GM18861 (cell line): ENCODE results near the gene TNFAIP3.

Experiments
- ATAC-seq: cut with Tn5 transposase; IDR thresholded peaks from one replicate; pipeline ENCODE4 v1.9.1; 2021; ENCODE audit not compliant: unreplicated experiment

The TNFAIP3 gene

DNA sequence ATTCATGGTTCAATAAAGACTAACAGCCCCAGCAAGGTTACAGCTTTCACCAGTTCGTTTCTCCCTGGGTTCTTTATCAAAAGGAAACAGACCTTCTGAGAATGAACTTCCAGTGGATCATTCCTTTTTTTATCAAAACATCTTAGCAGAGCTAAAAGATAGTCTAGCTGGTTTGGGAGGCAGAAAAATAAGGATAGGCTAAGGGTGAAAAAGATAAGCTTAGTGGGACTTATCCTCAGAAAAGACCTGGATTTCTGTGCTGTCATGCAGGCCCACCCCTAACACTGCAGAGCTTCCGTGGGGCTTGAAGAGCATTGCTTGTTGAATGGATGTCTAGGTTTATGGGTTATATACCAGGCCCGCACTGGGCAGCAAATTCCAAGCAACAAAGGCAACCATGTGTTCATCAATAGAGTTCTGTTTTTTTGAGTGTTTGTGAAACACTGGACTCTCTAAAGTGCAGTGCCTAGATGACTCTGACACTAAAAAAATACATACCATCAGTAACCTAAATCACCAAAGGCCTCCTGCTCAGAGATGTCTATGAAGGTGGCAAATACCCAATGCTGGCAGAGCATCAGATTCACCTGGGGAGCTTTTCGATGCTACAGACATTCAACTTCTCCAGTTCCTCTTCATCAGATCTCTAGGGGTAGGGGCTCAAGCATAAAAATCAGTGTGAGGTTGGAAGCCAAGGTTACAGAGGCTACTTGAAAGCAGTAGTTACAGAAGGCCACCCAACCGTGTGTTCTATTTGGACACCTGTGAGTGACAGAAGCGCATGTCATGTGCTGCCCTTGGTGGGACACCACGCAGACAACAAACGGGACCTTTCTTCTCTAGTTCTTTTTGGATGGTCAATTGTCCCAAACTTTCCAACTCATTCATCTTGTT is 53.0 kb downstream of the TNFAIP3 start:
- no peak for ATAC-seq

DNA sequence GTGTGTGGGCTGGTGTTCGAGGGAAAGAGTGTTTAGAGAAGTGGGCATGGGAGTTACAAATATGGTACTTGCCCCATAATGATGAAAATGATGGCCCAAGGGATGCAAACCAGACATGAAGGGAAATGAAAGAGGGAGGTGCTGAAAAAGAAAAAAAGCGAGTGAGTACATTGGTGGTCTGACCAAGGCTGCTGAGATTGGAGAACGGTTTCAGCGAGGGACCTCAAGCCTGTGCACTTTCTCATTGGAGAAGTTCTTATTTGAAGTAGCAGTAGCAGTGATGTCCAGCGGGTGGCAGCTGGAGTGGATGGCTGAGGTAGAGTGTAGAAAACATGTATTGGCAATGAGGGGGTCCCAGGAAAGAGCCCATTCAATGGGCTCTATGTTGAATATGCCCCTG is 54.8 kb downstream of the TNFAIP3 start:
- ATAC-seq, result no peak

DNA sequence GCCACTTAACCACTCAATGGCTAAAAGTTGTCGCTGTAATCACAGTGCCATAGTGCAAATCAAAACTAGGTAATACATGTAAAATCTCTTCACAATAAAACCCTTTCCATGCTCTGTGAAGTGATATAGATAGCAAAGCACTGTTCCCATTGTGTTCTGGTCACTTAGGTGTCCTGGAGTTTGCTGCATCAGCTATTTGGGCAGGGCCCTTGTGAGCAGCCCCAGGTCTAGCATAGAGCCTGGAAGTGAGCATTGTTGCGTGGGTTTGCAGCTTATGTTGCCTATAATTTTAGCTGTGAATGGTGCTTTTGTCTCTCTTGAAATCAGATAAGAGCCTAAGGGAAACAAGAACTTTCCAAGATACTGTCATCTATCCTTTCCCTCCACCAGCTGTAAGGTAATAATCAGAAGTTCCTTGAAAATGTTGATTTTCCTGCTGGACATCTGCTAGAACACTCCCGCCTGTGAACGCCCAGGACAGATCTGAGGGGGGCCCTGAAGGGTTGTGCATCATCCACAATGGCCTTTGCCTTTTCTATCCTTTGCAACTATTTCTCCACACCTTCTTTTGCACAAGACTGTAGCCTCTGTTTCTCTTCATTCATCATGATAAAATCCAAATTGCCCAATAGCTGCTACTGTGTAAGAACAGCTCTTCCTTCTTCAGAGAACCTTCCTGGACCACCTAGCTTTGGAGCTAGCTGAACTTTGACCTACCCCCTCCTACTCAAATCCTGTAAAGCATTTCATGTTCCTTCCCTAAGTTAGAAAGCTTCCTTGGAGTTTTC is 57.0 kb downstream of the TNFAIP3 start:
- no peak for ATAC-seq

DNA sequence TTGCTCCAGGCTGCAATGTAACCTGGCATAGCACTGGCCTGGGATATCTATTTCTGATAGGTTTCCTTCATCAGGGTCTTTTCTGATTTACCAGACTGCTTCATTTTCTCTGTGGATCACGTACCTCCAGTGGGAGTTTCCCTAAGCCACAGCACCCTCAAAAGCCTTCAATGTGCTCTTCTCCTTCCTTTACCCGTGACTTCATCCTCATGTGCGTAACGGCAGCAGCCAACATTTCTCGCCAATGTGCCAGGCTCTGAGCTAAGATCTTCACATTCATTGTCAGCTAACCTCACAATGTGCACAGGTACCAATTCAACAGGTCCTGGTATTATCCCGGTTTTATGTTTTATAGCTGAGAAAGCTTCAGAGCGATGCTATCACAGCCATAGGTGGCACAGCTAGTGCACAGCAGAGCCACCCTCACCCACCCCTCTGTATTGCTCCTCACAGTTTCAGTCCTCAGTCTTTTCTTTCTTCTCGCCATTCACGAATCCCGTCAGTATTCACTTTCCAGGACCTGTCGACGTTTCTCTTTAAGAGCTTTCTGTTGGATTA is 58.2 kb downstream of the TNFAIP3 start:
- no peak for ATAC-seq

DNA sequence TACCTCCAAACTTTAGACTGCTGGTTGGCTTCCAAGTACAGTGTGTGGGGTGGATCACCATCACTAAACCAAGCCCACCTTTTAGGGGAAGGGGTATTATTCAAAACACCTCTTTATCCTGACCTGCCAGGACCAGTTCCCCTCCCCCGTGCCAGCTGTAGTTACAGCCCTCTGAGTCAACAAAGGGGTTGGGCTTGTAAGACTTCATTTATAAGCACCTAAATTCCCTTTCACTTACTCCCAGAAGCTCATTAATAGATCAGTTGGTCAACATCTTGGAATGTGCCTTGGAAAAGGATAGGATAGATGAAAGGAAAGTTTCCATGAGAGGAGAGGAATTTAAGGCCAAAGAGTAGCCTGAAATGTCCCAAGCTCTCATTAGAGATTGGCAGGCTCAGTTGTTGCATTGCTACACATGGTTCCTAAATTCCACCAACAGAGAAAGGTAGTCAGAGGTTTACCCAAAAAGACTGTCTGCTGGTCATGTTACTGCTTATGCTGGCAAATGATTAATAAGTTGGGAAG is 59.2 kb downstream of the TNFAIP3 start:
- no peak for ATAC-seq

DNA sequence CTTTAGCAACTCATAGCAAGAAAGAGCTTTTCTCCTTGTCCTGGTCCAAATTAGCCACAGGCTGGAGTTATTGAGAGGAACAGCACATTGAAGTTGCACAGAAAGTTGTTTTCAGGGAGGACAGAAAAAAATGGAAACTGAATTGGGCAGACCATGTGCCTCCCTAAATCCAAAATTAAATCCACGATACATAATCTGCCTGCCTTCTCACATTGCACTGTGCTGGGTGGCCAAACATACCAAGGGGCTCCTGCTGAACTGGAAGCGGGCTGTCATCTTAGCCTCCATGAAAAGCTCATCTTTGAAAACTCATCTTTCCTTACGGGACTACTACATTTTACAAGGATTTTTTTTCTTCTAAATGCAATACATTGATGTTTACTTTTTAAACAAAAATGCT is 59.9 kb downstream of the TNFAIP3 start:
- ATAC-seq, result no peak

DNA sequence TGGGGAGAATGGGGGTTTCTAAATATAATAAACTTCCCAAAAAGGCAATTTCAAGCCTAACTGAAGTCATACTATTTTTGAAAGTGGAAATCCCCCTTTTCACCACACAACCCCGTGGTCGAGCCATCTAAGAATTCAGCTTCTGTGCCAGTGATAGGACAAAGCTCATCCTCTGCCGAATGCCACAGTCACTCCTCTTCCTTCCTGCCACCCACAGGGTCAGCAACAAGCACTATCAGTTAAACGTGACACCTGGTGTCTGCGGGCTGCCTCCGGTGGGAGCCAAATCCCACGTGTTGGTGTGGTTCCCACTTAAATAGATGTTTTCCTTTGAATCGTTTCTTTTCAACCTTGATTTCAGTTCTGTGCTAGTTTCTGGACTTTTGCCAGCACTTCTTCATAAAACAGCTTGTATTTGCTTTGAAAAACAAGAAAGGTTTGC is 60.7 kb downstream of the TNFAIP3 start:
- peak; percentile 82 for ATAC-seq

DNA sequence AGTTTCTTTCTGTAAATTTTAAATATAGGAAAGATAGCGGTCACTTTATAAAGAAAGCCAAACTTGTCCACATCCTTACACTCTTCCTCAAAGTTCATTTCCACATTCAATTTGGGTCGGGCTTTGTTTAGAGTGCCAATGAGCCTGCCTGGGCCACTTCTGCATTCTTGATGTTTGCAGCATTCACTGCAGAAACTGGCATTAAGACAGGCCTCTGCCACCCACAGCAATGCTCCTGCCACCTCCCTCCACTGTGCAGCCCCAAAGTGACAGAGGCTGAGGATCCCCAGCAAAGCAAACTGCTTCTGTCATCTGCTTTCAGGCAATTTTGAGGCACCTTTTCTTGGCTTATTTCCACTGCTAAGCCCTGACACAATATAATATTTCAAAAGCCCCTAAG is 61.2 kb downstream of the TNFAIP3 start:
- ATAC-seq, result no peak

DNA sequence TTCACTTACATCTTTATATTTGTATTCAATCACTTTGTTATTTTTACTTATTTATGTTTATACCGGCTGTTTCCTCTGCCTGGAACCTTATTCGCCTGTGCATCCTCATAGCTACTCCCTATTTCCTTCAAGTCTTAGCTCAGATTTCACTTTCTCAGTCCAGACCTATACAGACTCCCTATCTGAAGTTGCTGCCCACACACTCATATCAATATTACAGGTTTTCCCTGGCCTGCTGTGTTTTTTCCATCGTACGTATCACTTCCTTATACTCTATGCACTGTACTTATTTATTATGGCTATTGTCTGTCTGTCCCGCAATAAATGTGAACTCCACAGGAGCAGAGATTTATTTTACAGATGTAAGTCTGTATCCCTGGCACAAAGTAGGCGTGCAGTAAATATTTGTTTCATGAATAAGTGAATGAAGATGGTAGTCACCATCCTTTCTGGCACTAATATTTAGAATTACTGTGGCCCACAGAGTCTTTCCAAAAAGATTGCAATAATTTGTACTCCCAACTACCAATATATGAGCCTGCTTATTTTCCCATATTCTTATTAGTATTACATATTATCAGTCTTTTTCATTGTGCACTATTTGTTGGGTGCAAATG is 64.9 kb downstream of the TNFAIP3 start:
- ATAC-seq, result no peak
